Common myeloid progenitor, CD34-positive (primary cell): ENCODE measurements around the gene CAMK1D.
"Not testable (repeated sequence)": the region's sequence is repeated elsewhere in the genome, so short reads cannot be mapped to it uniquely, and the experiment has no call there.

Experiments
- CTCF ChIA-PET: fragments of 350-600 bp; sonication (Branson Sonifier 250); formaldehyde crosslinking; loops from one replicate; lab custom pipeline; 2021; ENCODE audit warnings: antibody characterized with exemption; lab: Charles Lee
- POLR2A ChIA-PET: fragments of 350-600 bp; sonication (Branson Sonifier 250); formaldehyde crosslinking; loops from one replicate; lab custom pipeline; 2021; ENCODE audit warnings: antibody characterized with exemption; lab: Charles Lee
- DNase-seq, 3 donors: peaks; one replicate each; pipeline versions ENCODE4 v3.0.0 to v3.0.0-alpha.2; 2013
- H3K27ac ChIP-seq, 2 experiments: 1 replicate in 1 of 2; 2 replicates in 1 of 2; pipeline ENCODE4 v1.7.0; 2013; ENCODE audit warnings: inconsistent platforms in 2 of 2, low read length in 2 of 2, mild to moderate bottlenecking in 2 of 2, low read depth in 1 of 2, moderate library complexity in 1 of 2; ENCODE audit not compliant: severe bottlenecking in 2 of 2, insufficient read depth in 1 of 2, poor library complexity in 1 of 2
- H3K27me3 ChIP-seq, 5 experiments: replicated peaks in 2 of 5; 1 replicate in 3 of 5; 2 replicates in 2 of 5; pipeline versions ENCODE4 v1.6.1 to v1.7.0; 2013; ENCODE audit warnings: low read length in 4 of 5, mild to moderate bottlenecking in 2 of 5, moderate library complexity in 2 of 5, inconsistent platforms in 1 of 5; ENCODE audit not compliant: insufficient read depth in 5 of 5, control insufficient read depth in 4 of 5
- H3K36me3 ChIP-seq, 4 experiments: 1 replicate in 2 of 4; 2 replicates in 2 of 4; pipeline versions ENCODE4 v1.6.1 to v1.7.0; 2013; ENCODE audit warnings: low read length in 3 of 4, control low read depth in 1 of 4, mild to moderate bottlenecking in 1 of 4; ENCODE audit not compliant: control insufficient read depth in 4 of 4, insufficient read depth in 4 of 4
- H3K4me1 ChIP-seq, 4 experiments: 1 replicate in 3 of 4; 2 replicates in 1 of 4; pipeline versions ENCODE4 v1.6.1 to v1.7.1; 2013; ENCODE audit warnings: low read length in 3 of 4, mild to moderate bottlenecking in 3 of 4, control low read depth in 1 of 4, inconsistent platforms in 1 of 4, moderate library complexity in 1 of 4; ENCODE audit not compliant: control insufficient read depth in 4 of 4, insufficient read depth in 4 of 4; ENCODE audit errors: control extremely low read depth in 1 of 4
- H3K4me3 ChIP-seq, 7 experiments: 1 replicate in 4 of 7; 2 replicates in 3 of 7; pipeline versions ENCODE4 v1.5.1 to v1.7.0; 2013; ENCODE audit warnings: mild to moderate bottlenecking in 7 of 7, low read length in 6 of 7, moderate library complexity in 6 of 7, inconsistent platforms in 2 of 7, low read depth in 2 of 7, control low read depth in 1 of 7; ENCODE audit not compliant: insufficient read depth in 4 of 7, control insufficient read depth in 1 of 7; ENCODE audit errors: extremely low read depth in 1 of 7
- H3K9me3 ChIP-seq, 5 experiments: 1 replicate in 4 of 5; 2 replicates in 1 of 5; pipeline versions ENCODE4 v1.6.1 to v1.7.1; 2013; ENCODE audit warnings: low read length in 4 of 5, mild to moderate bottlenecking in 2 of 5, inconsistent platforms in 1 of 5, low read depth in 1 of 5, moderate library complexity in 1 of 5; ENCODE audit not compliant: control insufficient read depth in 4 of 5, insufficient read depth in 2 of 5; ENCODE audit errors: control extremely low read depth in 1 of 5
- WGBS: methylation state at CpG from one replicate; pipeline ENCODE4 v1.1.5; 2013; ENCODE audit not compliant: insufficient coverage; 5-methylcytosine and 5-hydroxymethylcytosine counted together

Gene CAMK1D

DNA sequence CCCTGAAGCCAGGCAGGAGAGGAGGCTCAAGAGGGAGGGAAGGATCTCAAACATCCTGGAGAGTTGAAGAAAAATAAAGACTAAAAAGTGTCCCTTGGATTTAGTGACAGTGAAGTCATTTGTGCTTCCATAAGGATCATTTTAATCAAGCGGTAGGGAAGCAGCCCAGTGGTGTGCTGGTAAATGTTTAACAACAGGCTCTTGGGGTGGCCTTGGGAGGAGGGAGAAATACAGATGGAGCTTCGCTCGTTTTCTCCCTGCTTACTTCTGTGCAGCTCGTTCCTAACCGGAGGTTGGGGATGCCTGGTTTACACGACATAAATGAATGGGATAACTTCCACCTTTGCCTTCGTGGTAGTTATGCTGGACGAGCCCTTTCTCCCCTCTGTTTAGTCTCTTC, 140.0 kb downstream of the CAMK1D start:
- H3K4me1 ChIP-seq = peaks cover 0 to 12% (median 6%) of the 10 kb centered on the region in 4 experiments
- ChIA-PET POLR2A (no interaction called here), CTCF (interaction anchor here (0.6 kb wide), 1 partner anchor 85 kb away, joined by 5 read pairs; no protein-coding TSS in a partner anchor)
- no peak overlapping the region for H3K4me3 ChIP-seq
- no peak overlapping the region for H3K27ac ChIP-seq
- H3K36me3 ChIP-seq = peaks cover 0 to 2% (median 2%) of the 10 kb centered on the region in 4 experiments
- 100% methylated on average over 5 of the region's 8 CpGs for WGBS
- no peaks in the 10 kb centered on the region for H3K27me3 ChIP-seq
- no peaks in the 10 kb centered on the region for H3K9me3 ChIP-seq
- DNase-seq = no peak

GRCh38 chr10:12489806-12490205, 140.5 kb downstream of the CAMK1D start:
- no peak overlapping the region for H3K27ac ChIP-seq
- WGBS = 95% methylated on average over 13 of the region's 13 CpGs
- no peaks in the 10 kb centered on the region for H3K27me3 ChIP-seq
- no peak overlapping the region for H3K4me3 ChIP-seq
- H3K36me3 ChIP-seq = peaks cover 0 to 2% (median 2%) of the 10 kb centered on the region in 4 experiments
- POLR2A ChIA-PET = no interaction called here
- H3K4me1 ChIP-seq = peaks cover 0 to 12% (median 5%) of the 10 kb centered on the region in 4 experiments
- CTCF ChIA-PET = no interaction called here
- DNase-seq = no peak
- no peaks in the 10 kb centered on the region for H3K9me3 ChIP-seq

- no peaks in the 10 kb centered on the region for H3K9me3 ChIP-seq
- POLR2A ChIA-PET = no interaction called here
- peaks cover 0 to under 1% (median 0%) of the 10 kb centered on the region in 4 experiments for H3K4me1 ChIP-seq
- no CpG with 5 or more reads among the region's 1 CpG for WGBS
- peaks cover 0 to 2% (median 2%) of the 10 kb centered on the region in 4 experiments for H3K36me3 ChIP-seq
- no peaks in the 10 kb centered on the region for H3K27me3 ChIP-seq
- H3K27ac ChIP-seq = no peak overlapping the region
- CTCF ChIA-PET = no interaction called here
- peak in 1 of 3 donors; percentile 12 for DNase-seq
- H3K4me3 ChIP-seq = no peak overlapping the region
Observed at GRCh38 chr10:12490963-12491362, 141.6 kb downstream of the CAMK1D start.

- Histone ChIP-seq H3K4me1 (no peaks in the 10 kb centered on the region), H3K4me3 (no peak overlapping the region), H3K36me3 (peaks cover 0 to 2% (median 2%) of the 10 kb centered on the region in 4 experiments), H3K27me3 (no peaks in the 10 kb centered on the region), H3K27ac (no peak overlapping the region), H3K9me3 (no peaks in the 10 kb centered on the region)
- 63% methylated on average over 8 of the region's 10 CpGs for WGBS
- no peak for DNase-seq
- CTCF ChIA-PET = no interaction called here
- POLR2A ChIA-PET = no interaction called here
Observed at GRCh38 chr10:12491491-12491890, 142.1 kb downstream of the CAMK1D start.

GRCh38 chr10:12492016-12492415, 142.7 kb downstream of the CAMK1D start:
- DNase-seq = no peak
- H3K4me3 ChIP-seq = no peak overlapping the region
- WGBS = 96% methylated on average over 3 of the region's 8 CpGs
- no peaks in the 10 kb centered on the region for H3K9me3 ChIP-seq
- H3K27me3 ChIP-seq = no peaks in the 10 kb centered on the region
- POLR2A ChIA-PET = no interaction called here
- no peak overlapping the region for H3K27ac ChIP-seq
- peaks cover 0 to 2% (median 2%) of the 10 kb centered on the region in 4 experiments for H3K36me3 ChIP-seq
- no peaks in the 10 kb centered on the region for H3K4me1 ChIP-seq
- CTCF ChIA-PET = no interaction called here

- H3K4me1 ChIP-seq = peaks cover 8 to 15% (median 12%) of the 10 kb centered on the region in 4 experiments
- DNase-seq, POLR2A ChIA-PET, H3K27ac ChIP-seq, H3K36me3 ChIP-seq, CTCF ChIA-PET, H3K4me3 ChIP-seq, H3K9me3 ChIP-seq, H3K27me3 ChIP-seq: not testable (repeated sequence)
- WGBS = 99% methylated on average over 7 of the region's 10 CpGs
Observed at GRCh38 chr10:12497046-12497445, 147.7 kb downstream of the CAMK1D start.

DNA sequence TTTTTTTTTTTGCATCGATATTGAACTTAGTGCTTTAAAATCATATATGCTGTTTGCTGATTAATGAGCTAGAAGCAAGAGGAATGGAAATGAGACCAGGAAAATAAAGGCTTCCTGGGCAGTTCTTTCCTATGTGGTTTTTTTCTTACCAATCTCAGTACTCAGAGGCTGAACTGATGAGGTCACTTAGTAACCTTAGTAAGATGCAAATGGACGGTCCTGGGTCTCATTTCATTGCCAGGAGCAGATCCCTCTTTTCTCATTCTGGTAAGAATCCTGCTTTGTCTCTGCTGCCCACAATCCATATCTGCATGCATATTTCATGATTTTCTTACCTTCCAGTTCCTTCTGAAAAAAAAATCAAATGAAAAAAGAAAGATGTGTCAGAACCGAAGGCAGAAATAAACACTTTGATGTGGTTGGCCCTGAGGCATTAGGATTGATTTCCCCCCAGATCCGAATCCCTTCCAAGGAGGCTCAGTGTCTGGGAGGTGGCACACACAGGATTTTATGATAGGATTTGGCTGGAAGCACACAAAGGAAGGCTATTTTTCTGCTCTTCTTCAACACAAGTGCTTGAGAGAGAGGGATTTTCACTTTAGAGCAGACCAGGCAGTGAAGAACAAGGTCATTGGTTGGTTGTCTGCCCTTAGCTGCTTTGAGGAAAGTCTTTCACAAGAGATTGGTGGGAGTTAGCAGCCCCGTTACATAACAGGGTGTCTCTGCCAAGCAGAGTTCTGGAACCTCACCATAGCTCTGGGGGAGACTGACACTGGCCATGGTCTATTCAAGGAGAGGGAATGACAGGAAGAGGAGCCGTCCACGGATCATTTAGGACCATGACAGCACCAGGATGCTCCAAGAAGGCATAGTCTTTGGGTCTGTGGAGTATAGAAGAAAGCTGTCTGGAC, 150.0 kb downstream of the CAMK1D start:
- peaks cover 0 to 2% (median 0%) of the 10 kb centered on the region in 5 experiments for H3K27me3 ChIP-seq
- H3K4me3 ChIP-seq = no peak overlapping the region
- 100% methylated on average over 6 of the region's 7 CpGs for WGBS
- no peak overlapping the region for H3K27ac ChIP-seq
- ChIA-PET CTCF (no interaction called here), POLR2A (no interaction called here)
- H3K4me1 ChIP-seq = peaks cover 8 to 15% (median 12%) of the 10 kb centered on the region in 4 experiments
- DNase-seq = no peak
- peaks cover 0 to 2% (median 0%) of the 10 kb centered on the region in 5 experiments for H3K9me3 ChIP-seq
- peaks cover 0 to 2% (median 0%) of the 10 kb centered on the region in 4 experiments for H3K36me3 ChIP-seq
